ENCODE measurements around the gene ALPG. TPM values are rescaled to one million over a fixed set of nuclear protein-coding genes. Genes with fewer than 3 reads are reported as not detected.

The ALPG gene
- total and polyA plus RNA-seq, 9 of the 15 experiments (the other 6 are each of a cell fraction or from before 2014, with no cell fraction given) = not detected

- TF ChIP-seq, protein P1, sequence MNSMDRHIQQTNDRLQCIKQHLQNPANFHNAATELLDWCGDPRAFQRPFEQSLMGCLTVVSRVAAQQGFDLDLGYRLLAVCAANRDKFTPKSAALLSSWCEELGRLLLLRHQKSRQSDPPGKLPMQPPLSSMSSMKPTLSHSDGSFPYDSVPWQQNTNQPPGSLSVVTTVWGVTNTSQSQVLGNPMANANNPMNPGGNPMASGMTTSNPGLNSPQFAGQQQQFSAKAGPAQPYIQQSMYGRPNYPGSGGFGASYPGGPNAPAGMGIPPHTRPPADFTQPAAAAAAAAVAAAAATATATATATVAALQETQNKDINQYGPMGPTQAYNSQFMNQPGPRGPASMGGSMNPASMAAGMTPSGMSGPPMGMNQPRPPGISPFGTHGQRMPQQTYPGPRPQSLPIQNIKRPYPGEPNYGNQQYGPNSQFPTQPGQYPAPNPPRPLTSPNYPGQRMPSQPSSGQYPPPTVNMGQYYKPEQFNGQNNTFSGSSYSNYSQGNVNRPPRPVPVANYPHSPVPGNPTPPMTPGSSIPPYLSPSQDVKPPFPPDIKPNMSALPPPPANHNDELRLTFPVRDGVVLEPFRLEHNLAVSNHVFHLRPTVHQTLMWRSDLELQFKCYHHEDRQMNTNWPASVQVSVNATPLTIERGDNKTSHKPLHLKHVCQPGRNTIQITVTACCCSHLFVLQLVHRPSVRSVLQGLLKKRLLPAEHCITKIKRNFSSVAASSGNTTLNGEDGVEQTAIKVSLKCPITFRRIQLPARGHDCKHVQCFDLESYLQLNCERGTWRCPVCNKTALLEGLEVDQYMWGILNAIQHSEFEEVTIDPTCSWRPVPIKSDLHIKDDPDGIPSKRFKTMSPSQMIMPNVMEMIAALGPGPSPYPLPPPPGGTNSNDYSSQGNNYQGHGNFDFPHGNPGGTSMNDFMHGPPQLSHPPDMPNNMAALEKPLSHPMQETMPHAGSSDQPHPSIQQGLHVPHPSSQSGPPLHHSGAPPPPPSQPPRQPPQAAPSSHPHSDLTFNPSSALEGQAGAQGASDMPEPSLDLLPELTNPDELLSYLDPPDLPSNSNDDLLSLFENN (IDR thresholded peaks at IDR 0.05; ENCODE audit: low read depth in 2 of 2, low read length in 2 of 2) = no peak
- TF ChIP-seq SREBF2 (CRISPR knock-in tag; IDR thresholded peaks at IDR 0.05) (no peak), SMARCC2 (IDR thresholded peaks at IDR 0.05; ENCODE audit: low read depth) (no peak), ZNF23 (CRISPR knock-in tag; IDR thresholded peaks at IDR 0.05) (no peak), SETDB1 (IDR thresholded peaks at IDR 0.05; ENCODE audit: low read length) (no peak), ZNF431 (CRISPR knock-in tag; IDR thresholded peaks at IDR 0.05) (no peak)
These were observed 29.2 kb downstream of the ALPG start (continued) for GRCh38 chr2:232435805-232436204.
